Measurements from ENCODE around the gene PTPRB.
A peak's percentile ranks its signal among the peaks of the same experiment; 100 is the strongest.

The PTPRB gene

GRCh38 chr12:70561550-70561949, 75.7 kb downstream of the PTPRB start:
- no peak overlapping the region for H3K4me3 ChIP-seq (ENCODE audit: low read length)

GRCh38 chr12:70560671-70561070, 76.6 kb downstream of the PTPRB start:
- H3K4me3 ChIP-seq (ENCODE audit: low read length), result no peak overlapping the region
- no peaks in the 10 kb centered on the region for H3K9me3 ChIP-seq (ENCODE audit: low read length)
- no peaks in the 10 kb centered on the region for H3K27me3 ChIP-seq (ENCODE audit: insufficient read depth, low read length)
- H3K4me1 ChIP-seq (ENCODE audit: insufficient read depth, low read length), result no peaks in the 10 kb centered on the region
- no peaks in the 10 kb centered on the region for H3K36me3 ChIP-seq (ENCODE audit: insufficient read depth, low read length)
- no peak overlapping the region for H2AFZ ChIP-seq (ENCODE audit: low read depth, low read length)

More at GRCh38 chr12:70561550-70561949, 75.7 kb downstream of the PTPRB start:
- H3K27me3 ChIP-seq (ENCODE audit: insufficient read depth, low read length), result no peaks in the 10 kb centered on the region
- no peak overlapping the region for H2AFZ ChIP-seq (ENCODE audit: low read depth, low read length)
- H3K4me1 ChIP-seq (ENCODE audit: insufficient read depth, low read length), result no peaks in the 10 kb centered on the region
- no peaks in the 10 kb centered on the region for H3K9me3 ChIP-seq (ENCODE audit: low read length)
- no peaks in the 10 kb centered on the region for H3K36me3 ChIP-seq (ENCODE audit: insufficient read depth, low read length)

- H3K9me3 ChIP-seq (ENCODE audit: low read length), result no peaks in the 10 kb centered on the region
- H3K4me1 ChIP-seq (ENCODE audit: insufficient read depth, low read length), result peaks cover 5% of the 10 kb centered on the region
- no peak overlapping the region for H3K4me3 ChIP-seq (ENCODE audit: low read length)
- H3K27me3 ChIP-seq (ENCODE audit: insufficient read depth, low read length), result no peaks in the 10 kb centered on the region
- no peak overlapping the region for H2AFZ ChIP-seq (ENCODE audit: low read depth, low read length)
- no peaks in the 10 kb centered on the region for H3K36me3 ChIP-seq (ENCODE audit: insufficient read depth, low read length)
These were observed 77.8 kb downstream of the PTPRB start for GRCh38 chr12:70559390-70559789.

- Histone ChIP-seq H2AFZ (ENCODE audit: low read depth, low read length) (no peak overlapping the region), H3K9me3 (ENCODE audit: low read length) (no peaks in the 10 kb centered on the region), H3K27me3 (ENCODE audit: insufficient read depth, low read length) (no peaks in the 10 kb centered on the region), H3K4me1 (ENCODE audit: insufficient read depth, low read length) (peaks cover 5% of the 10 kb centered on the region), H3K4me3 (ENCODE audit: low read length) (no peak overlapping the region), H3K36me3 (ENCODE audit: insufficient read depth, low read length) (no peaks in the 10 kb centered on the region)
These were observed 79.5 kb downstream of the PTPRB start for GRCh38 chr12:70557583-70558191.

- Histone ChIP-seq H3K36me3 (ENCODE audit: insufficient read depth, low read length) (no peaks in the 10 kb centered on the region), H3K4me3 (ENCODE audit: low read length) (no peak overlapping the region), H2AFZ (ENCODE audit: low read depth, low read length) (no peak overlapping the region), H3K27me3 (ENCODE audit: insufficient read depth, low read length) (no peaks in the 10 kb centered on the region), H3K4me1 (ENCODE audit: insufficient read depth, low read length) (peaks cover 5% of the 10 kb centered on the region), H3K9me3 (ENCODE audit: low read length) (no peaks in the 10 kb centered on the region)
These were observed 80.9 kb downstream of the PTPRB start for GRCh38 chr12:70556179-70556869.

GRCh38 chr12:70555081-70555480, 82.1 kb downstream of the PTPRB start:
- peaks cover 5% of the 10 kb centered on the region for H3K4me1 ChIP-seq (ENCODE audit: insufficient read depth, low read length)
- peak overlapping the region; percentile 11 for H2AFZ ChIP-seq (ENCODE audit: low read depth, low read length)
- H3K27me3 ChIP-seq (ENCODE audit: insufficient read depth, low read length), result no peaks in the 10 kb centered on the region
- no peaks in the 10 kb centered on the region for H3K36me3 ChIP-seq (ENCODE audit: insufficient read depth, low read length)
- no peak overlapping the region for H3K4me3 ChIP-seq (ENCODE audit: low read length)
- no peaks in the 10 kb centered on the region for H3K9me3 ChIP-seq (ENCODE audit: low read length)

- no peaks in the 10 kb centered on the region for H3K9me3 ChIP-seq (ENCODE audit: low read length)
- no peaks in the 10 kb centered on the region for H3K27me3 ChIP-seq (ENCODE audit: insufficient read depth, low read length)
- H3K4me1 ChIP-seq (ENCODE audit: insufficient read depth, low read length), result peaks cover 5% of the 10 kb centered on the region
- no peak overlapping the region for H2AFZ ChIP-seq (ENCODE audit: low read depth, low read length)
- H3K4me3 ChIP-seq (ENCODE audit: low read length), result no peak overlapping the region
- H3K36me3 ChIP-seq (ENCODE audit: insufficient read depth, low read length), result no peaks in the 10 kb centered on the region
These were observed 83.8 kb downstream of the PTPRB start for GRCh38 chr12:70553391-70553859.

- no peaks in the 10 kb centered on the region for H3K36me3 ChIP-seq (ENCODE audit: insufficient read depth, low read length)
- H2AFZ ChIP-seq (ENCODE audit: low read depth, low read length), result no peak overlapping the region
- H3K9me3 ChIP-seq (ENCODE audit: low read length), result no peaks in the 10 kb centered on the region
- H3K4me3 ChIP-seq (ENCODE audit: low read length), result no peak overlapping the region
- H3K4me1 ChIP-seq (ENCODE audit: insufficient read depth, low read length), result peaks cover 5% of the 10 kb centered on the region
- H3K27me3 ChIP-seq (ENCODE audit: insufficient read depth, low read length), result no peaks in the 10 kb centered on the region
These were observed 85.5 kb downstream of the PTPRB start for GRCh38 chr12:70551731-70552130.

- Histone ChIP-seq H2AFZ (ENCODE audit: low read depth, low read length) (no peak overlapping the region), H3K4me1 (ENCODE audit: insufficient read depth, low read length) (peaks cover 3% of the 10 kb centered on the region), H3K4me3 (ENCODE audit: low read length) (no peak overlapping the region), H3K9me3 (ENCODE audit: low read length) (no peaks in the 10 kb centered on the region), H3K27me3 (ENCODE audit: insufficient read depth, low read length) (no peaks in the 10 kb centered on the region), H3K36me3 (ENCODE audit: insufficient read depth, low read length) (no peaks in the 10 kb centered on the region)
These were observed 87.0 kb downstream of the PTPRB start for GRCh38 chr12:70550180-70550577.

- H3K4me3 ChIP-seq (ENCODE audit: low read length), result no peak overlapping the region
- no peaks in the 10 kb centered on the region for H3K27me3 ChIP-seq (ENCODE audit: insufficient read depth, low read length)
- H3K4me1 ChIP-seq (ENCODE audit: insufficient read depth, low read length), result no peaks in the 10 kb centered on the region
These were observed 87.7 kb downstream of the PTPRB start for GRCh38 chr12:70549340-70550179.

GRCh38 chr12:70543444-70543843, 93.8 kb downstream of the PTPRB start:
- no peaks in the 10 kb centered on the region for H3K27me3 ChIP-seq (ENCODE audit: insufficient read depth, low read length)
- H3K4me1 ChIP-seq (ENCODE audit: insufficient read depth, low read length), result peaks cover 2% of the 10 kb centered on the region
- no peaks in the 10 kb centered on the region for H3K36me3 ChIP-seq (ENCODE audit: insufficient read depth, low read length)
- H2AFZ ChIP-seq (ENCODE audit: low read depth, low read length), result no peak overlapping the region
- H3K4me3 ChIP-seq (ENCODE audit: low read length), result no peak overlapping the region
- no peaks in the 10 kb centered on the region for H3K9me3 ChIP-seq (ENCODE audit: low read length)

More at GRCh38 chr12:70549340-70550179, 87.7 kb downstream of the PTPRB start:
- Histone ChIP-seq H3K36me3 (ENCODE audit: insufficient read depth, low read length) (no peaks in the 10 kb centered on the region), H3K9me3 (ENCODE audit: low read length) (no peaks in the 10 kb centered on the region), H2AFZ (ENCODE audit: low read depth, low read length) (no peak overlapping the region)

GRCh38 chr12:70540996-70541395, 96.2 kb downstream of the PTPRB start:
- H3K27me3 ChIP-seq (ENCODE audit: insufficient read depth, low read length), result no peaks in the 10 kb centered on the region
- H2AFZ ChIP-seq (ENCODE audit: low read depth, low read length), result no peak overlapping the region
- peaks cover 9% of the 10 kb centered on the region for H3K4me1 ChIP-seq (ENCODE audit: insufficient read depth, low read length)
- H3K36me3 ChIP-seq (ENCODE audit: insufficient read depth, low read length), result no peaks in the 10 kb centered on the region
- no peaks in the 10 kb centered on the region for H3K9me3 ChIP-seq (ENCODE audit: low read length)
- no peak overlapping the region for H3K4me3 ChIP-seq (ENCODE audit: low read length)

- no peak overlapping the region for H3K4me3 ChIP-seq (ENCODE audit: low read length)
- H3K36me3 ChIP-seq (ENCODE audit: insufficient read depth, low read length), result no peaks in the 10 kb centered on the region
- no peak overlapping the region for H2AFZ ChIP-seq (ENCODE audit: low read depth, low read length)
- H3K4me1 ChIP-seq (ENCODE audit: insufficient read depth, low read length), result peaks cover 12% of the 10 kb centered on the region
- H3K27me3 ChIP-seq (ENCODE audit: insufficient read depth, low read length), result no peaks in the 10 kb centered on the region
- H3K9me3 ChIP-seq (ENCODE audit: low read length), result no peaks in the 10 kb centered on the region
These were observed 100.6 kb downstream of the PTPRB start for GRCh38 chr12:70536650-70537049.
